ENCODE results near the gene TDO2.
"Not testable (repeated sequence)": the region's sequence is repeated elsewhere in the genome, so short reads cannot be mapped to it uniquely, and the experiment has no call there.

Gene TDO2

DNA sequence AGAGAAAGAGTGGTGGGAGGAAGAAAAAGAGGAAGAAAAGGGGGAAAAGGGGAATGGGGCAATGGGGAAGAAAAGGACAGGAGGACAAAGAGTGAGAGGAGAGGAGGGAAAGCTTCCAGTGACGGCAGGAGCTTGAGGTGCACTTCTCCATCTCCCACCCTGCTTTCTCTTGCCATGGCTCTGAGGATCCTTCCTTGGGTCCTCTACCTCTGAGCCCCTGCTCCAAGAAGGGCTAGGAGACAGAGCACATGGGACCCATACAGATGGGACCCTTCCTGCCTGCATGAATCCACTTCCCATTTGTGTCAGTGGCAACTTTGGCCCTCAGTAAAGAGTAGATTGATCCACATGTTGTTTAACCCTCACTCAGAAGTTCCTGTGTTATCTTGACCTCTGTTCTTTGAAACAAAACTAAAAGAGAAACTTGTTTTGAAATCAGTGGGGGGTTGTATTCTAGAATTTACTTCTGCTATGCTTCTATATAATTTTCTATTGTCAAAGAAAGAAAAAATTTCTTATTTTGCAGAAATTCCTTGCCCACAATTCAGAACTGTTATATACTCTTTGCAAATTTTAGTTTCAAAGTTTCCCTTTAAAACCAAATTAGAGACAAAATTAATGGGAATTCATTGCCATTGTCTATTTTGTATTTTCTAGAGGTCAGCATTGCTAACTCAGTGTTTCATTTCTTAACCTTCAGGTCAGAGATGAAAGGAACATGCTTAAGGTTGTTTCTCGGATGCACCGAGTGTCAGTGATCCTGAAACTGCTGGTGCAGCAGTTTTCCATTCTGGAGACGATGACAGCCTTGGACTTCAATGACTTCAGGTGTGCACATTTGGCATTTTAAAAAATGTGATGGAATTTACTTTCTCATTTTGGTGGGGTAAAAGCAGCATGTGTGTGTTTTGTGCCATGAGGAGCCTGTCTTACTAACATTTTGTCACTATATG, 5.0 kb downstream of the TDO2 start:
- DNase-seq, result no peak

DNA sequence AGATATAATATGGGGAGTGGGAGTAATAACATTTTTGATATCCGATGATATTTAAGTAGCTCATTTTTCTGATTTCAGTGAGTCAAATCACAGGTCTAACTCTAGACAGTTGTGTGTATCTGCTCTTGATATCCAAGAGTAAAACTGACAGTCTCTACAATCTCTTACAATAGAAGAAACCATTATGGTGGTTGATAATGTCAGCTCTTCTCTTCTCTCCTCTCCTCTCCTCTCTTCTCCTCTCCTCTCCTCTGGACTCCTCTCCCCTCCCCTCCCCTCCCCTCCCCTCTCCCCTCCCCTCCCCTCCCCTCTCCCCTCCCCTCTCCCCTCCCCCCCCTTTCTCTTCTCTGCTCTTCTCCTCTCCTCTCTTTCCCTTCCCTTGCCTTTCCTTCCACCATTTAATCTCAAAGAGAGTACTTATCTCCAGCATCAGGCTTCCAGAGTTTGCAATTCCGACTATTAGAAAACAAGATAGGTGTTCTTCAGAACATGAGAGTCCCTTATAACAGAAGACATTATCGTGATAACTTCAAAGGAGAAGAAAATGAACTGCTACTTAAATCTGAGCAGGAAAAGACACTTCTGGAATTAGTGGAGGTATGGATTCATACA, 6.2 kb downstream of the TDO2 start:
- no peak for DNase-seq

DNA sequence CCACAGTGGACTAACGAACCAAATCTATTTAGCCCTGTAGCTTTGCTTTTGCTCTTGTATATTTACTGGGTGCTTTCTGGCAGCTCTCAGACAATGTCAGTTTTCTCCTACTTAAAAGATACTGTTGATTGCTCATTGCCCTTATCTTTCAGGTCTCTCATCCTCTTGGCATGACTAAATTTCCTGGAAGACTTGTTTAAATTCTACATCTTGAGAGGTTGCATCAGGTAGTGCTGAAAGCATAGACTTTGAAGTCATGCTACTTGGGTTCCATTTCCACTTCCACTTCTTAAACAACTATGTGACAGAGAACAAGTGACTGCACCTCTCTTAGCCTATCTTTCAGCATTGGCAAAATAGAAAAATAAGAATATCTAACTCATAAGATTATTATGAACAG, 8.4 kb downstream of the TDO2 start:
- DNase-seq, result no peak

DNA sequence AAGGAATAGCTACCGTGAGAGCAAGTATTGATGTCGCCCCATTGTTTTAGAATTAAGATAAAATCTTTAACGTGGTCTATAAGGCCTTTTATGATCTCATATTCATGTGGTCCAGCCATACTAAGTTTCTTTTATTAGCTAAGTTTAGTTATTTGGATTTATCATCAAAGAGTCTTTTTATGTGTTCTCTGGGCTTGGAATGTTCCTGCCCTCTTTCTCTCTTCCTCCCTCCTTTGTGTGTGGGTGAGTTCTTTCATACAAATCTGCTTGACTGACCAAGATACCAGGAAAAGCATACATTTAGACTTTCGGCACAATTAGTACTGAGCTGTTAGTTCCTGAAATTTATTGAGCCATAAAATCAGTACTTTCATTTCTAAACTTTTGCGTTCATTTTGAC, 11.3 kb downstream of the TDO2 start:
- no peak for DNase-seq

DNA sequence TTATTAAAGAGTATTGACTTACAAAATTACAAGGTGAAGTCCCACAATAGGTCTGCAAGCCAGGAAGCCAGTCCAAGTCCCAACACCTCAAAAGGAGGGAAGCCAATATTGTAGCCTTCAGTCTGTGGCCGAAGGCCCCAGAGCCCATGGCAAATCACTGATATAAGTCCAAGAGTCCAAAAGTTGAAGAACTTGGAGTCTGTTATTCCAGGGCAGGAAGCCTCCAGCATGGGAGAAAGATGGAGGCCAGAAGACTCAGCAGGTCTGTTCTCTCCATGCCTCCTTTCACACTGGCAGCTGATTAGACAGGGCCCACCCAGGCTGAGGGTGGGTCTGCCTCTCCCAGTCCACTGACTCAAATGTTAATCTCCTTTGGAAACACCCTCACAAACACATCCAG, 18.1 kb downstream of the TDO2 start:
- no peak for DNase-seq

DNA sequence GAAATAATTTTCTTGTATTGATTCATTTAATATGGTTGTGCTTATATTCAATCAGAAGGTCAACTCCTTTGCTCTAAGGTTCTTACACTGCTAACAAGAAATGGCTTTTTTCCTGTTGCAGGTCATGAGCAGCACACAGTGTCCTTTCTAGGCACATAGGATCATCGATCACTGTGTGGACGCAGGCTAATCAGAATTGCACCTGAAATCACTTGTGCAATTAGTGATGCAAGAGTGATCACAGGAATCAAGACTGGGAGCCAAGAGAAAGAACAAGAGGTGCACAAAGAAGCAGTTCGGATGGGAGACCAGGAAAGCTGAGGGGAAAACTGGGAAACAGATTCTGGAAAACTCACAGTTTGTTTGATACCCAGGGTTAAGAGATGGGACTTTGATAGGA, 21.1 kb downstream of the TDO2 start:
- no peak for DNase-seq

DNA sequence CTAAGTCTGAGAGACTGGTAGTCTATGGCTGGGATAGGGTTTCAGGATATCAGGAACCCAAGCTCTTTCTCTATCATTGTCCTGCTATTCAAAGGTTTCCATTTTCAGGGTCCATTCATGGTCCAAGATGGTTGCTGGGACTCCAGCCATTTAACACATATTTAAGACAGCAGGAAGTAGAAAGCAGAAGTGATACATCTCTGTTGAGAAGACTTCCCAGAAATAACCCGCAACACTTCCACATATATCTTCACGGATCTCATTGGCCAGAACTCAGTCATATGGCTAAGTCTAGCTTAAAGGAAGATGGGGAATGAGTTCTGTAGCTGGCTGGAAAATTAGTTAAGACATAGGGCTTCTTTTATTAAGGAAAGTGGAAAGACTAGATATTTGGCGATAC, 26.3 kb downstream of the TDO2 start:
- DNase-seq, result no peak

DNA sequence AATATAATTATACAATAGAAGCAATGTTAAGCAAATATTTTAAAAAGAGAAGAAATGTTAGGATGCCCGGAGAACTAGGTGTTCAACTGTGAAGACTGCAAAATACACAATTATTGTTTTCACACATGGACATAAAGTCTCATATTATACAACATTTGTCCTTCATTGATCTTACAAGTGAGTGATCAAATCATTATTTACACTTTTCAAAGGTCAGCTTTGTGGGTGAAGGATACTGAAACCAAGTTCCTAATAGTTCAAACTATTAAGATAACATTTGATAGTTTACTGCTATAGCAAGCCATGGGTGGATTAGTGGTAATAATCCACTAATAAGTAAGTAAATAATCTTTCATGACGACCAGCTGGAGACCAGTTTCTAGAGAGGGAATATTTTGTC, 26.8 kb downstream of the TDO2 start:
- no peak for DNase-seq

DNA sequence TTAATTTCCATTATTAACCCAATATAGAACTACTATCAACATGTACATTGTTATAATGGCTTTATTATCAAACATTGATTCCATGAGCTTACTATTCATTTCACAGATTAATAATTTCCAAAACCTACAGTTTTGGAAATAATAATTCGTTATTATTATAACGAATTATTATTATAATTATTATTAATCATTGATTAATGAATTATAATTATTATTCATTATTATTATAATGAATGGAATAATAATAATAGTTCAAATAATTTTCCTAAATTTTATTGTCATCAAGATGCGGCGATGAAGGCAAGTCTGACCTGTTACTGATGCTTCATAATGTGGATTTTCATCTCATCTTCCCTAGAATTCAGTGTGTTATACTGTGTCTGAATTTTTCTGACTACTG, 28.1 kb downstream of the TDO2 start:
- no peak for DNase-seq

DNA sequence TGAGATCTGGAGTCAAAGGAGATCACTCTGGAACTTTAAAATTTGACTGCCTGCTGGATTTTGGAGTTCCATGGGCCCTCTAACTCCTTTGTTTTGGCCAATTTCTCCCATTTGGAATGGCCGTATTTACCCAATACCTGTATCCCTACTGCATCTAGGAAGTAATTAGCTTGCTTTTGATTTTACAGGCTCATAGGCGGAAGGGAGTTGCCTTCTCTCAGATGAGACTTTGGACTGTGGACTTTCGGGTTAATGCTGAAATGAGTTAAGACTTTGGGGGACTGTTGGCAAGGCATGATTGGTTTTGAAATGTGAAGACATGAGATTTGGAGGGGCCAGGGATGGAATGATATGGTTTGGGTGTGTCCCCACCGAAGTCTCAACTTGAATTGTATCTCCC, 31.1 kb downstream of the TDO2 start:
- not testable (repeated sequence) for DNase-seq

DNA sequence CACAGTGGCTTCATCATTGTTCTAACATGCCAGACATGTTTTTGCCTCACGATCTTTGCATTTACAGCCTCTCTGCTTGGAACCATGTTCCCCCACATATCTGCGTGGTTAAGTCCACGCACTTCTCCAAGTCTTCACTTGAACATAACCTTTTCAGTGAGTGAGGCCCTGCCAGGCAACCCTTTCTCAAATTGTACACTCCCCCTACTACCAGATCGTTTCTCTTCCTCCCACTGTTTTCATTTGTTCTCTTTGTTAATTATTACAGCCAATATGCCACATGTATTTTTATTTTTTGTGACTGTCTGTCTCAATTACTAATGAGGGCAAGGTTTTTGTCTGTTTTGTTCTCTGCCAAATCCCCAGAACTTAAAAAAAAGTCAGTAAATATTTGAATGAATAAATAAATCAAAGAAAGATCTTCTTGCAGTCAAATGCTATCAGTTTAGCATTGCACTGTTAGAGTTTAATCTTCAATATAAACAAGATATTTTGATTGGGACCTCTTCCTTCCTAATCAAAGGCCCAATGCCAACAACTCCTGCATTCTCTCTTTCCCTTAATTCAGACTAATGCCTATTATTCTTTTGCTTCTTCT, 32.0 kb downstream of the TDO2 start:
- DNase-seq, result no peak

DNA sequence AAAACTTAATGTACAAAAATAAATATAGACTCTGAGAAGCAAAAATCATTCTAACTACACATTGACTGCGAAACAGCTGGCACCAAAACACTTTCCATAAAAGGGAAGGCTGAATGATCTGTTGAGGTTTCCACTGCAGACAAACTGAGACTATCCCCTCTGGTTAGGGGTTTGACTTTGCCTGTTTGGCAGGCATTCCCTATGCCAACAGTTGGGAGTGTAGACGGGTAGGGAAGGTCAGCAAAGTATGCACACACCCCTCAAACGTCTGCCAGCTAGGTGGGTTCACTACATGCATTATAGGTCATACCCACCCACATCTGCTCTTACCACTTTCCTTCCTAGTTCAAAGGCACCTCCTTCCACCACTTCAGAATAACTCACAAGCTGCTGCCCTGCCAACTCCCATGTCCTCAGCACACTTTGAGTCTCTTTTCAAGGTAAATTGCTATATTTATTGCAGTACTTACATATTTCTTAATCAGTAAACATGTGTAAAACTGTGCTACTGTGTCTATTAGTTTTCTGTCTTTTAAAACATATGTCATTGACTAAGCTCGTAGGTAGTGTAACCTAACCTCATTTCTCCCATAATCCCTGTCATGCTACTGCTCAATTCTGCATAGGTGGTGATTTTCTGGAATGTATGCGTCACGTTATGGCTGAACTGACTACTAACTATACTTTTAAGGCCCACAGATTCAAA, 37.7 kb downstream of the TDO2 start:
- DNase-seq, result no peak

DNA sequence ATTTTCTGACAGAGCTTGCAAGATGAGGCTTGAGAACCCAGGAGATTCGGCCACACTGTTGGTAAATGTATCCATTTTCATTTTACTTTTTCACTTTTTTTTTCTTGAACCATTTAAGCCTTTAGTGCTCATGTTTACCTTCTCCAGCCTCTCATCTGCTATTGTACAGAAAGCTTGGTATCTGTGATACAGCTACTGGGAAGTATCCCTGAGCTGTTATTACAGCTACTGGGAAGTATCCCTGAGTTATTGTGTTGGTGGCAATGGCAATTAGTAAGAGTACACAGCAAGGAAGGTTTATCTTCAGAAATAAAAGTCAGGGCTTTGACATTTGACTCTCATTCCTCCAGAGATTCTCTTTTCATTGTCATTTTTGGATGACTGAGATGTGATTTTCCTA, 38.3 kb downstream of the TDO2 start:
- DNase-seq, result no peak

DNA sequence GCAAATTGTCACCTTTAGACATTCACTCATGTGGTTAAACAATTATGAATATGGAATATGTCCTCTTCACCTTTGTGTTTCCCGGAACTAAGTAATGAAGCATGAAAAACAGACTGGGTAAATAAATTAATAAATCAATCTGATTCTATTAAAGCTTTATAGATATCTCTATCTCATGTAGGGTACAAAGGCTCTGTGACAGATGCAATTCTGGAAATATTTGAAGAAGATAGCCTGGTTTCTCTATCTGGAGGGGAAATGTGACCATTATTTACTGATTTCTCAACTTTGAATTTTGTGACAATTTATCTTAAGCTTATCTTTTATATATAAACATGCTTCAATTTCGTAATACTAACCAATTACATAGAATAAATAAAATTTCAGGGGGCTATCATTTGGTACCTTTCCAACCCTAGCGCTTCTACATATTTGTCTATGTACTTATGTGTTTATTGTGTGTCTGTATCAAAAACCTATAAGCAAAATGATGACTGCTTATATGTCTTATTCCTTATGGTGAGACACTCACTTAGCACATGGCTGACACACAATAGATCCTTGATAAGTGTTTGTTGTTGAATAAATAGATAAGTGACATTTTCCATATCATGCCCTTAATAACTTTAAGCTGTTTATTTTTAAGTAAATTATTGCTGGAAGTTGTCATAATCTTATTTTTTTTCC, 40.3 kb downstream of the TDO2 start:
- DNase-seq, result no peak

DNA sequence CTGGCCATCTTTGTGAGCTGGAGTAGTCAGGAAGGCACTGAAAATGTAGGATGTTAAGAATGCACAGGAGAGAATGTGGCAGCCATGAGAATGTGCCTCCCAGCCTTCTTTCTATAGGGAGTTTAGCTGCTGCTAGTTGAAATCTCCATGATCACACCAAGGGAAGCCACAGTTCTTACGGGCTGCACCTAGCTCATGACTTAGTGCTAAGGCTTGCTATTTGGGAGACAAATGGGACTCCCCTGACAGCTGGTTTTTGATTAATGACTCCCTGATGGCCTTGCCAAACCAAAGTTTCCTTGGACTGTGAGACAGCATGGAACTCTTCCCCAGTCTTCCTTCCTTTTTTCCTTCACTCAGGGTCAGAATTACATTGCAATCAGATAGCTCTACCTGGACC, 41.0 kb downstream of the TDO2 start:
- DNase-seq, result no peak

DNA sequence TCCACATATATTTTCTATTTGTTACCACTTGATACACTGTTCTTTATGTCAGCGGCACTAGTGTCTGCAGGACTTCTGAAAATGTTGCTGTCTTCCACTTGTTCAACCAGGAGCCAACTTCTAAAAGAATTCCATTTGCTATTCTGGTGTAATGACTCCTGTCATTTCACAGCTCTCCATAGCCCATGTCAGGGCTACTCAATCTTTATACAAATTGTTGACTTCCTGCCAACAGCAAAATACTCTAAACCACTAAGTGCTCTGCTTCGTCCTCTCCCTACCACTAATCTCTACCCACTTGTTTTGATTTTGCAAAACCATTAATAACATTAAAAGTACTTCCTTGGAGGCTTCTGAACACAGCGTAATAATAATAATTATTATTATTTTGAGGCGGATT, 43.0 kb downstream of the TDO2 start:
- DNase-seq, result no peak

DNA sequence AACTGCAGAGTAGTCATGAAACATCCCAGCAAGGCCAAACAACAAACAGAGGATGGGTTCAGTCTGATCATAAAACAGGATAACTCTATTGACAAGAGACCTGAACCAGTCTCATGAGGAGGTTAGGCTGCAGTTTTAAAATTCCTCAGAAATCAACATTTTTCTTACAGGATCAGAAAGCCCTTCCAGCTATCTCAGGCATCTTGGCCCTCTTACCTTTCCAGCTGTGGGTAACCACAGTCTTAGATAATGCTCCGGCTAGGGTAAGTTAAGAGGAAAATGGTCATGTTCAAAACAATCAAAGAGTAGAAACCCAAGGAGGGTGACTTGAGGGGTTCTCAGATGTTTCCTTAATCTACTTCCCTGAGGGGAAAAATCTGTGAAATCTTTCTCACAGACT, 45.0 kb downstream of the TDO2 start:
- no peak for DNase-seq

DNA sequence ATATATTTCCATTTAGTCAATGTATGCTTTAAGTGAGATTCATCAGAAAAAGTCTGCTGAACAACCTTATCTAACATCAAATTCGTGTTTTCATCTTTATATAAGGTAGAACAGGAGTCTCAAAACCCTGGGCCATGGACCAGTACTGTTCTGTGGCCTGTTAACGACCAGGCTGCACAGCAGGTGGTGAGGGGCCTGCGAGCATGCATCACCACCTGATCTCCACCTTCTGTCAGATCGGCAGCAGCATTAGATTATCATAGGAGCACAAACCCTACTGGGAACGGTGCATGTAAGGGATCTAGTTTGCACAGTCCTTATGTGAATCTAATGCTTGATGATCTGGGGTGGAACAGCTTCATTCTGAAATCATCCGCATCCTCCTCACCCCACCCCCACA, 47.0 kb downstream of the TDO2 start:
- DNase-seq, result no peak

DNA sequence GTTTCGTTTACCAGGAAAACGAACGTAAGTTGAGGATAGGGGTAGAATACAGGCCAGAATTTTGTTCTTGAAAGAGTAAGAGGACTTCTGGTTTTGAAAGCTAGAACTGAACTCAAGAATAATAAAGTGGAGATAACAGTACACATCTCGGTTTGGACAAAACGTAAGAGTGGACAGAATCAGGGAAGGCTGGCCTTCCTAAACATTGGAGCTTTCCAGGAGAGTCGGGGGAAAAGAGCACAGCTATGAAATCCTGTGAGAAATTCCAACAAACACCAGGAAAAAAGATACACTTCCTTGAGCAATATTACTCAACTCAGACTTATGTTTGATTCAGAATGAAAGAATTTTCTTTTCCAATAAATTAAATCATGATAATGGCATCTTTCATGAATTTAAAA, 49.0 kb downstream of the TDO2 start:
- no peak for DNase-seq

DNA sequence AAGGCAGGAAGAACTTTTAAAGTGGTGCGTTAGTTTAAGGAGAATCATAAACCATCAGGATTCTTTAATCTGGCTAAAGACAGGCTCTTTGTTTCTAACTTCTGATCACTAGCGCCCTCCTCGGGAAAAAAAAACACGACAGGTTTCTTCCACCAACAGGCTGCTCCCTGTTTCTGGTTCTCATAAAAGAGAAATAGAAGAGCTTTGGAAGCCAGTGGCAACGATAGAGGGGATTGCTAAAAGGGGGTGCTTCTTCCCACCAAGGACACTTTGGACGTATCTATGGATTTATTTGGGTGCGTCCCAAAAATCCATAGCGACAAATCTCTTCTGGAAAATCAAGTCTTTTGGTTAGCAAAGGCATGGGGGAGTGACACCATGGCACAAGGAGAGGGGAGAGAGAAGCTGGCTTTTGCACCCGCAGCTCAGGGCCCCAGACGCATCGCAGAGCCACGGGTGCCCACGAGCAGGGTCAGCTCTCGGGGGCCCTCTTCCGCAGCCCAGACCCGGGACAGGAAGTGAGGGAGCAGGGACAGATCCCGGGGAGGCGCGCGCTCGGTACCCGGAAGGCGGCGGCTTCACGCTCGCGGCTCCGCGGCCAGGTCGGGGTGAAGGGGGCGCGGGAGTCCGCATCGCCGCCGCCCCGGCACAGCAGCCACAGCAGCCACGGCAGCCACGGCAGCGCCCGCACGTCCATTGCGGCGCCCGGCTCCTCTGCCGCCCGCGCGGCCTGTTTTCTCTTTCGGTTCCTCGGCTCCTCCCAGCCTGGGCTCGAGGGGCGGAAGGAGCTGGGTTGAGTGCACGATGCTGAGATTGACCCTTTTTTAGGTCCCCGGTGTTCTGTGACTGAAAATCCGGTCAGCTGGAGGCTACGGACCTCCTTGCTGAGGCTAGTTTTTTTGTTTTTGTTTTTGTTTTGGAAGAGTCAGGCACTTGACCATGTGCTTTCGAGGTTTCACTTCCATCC, 49.9 kb downstream of the TDO2 start, which contains the start of gene CTSO:
Gene CTSO, minus strand, starts transcription at position 716 of the 967 bp plus-strand sequence. Its CDS starts 19 bp downstream, at position 697.
- DNase-seq, result peak; percentile 65

DNA sequence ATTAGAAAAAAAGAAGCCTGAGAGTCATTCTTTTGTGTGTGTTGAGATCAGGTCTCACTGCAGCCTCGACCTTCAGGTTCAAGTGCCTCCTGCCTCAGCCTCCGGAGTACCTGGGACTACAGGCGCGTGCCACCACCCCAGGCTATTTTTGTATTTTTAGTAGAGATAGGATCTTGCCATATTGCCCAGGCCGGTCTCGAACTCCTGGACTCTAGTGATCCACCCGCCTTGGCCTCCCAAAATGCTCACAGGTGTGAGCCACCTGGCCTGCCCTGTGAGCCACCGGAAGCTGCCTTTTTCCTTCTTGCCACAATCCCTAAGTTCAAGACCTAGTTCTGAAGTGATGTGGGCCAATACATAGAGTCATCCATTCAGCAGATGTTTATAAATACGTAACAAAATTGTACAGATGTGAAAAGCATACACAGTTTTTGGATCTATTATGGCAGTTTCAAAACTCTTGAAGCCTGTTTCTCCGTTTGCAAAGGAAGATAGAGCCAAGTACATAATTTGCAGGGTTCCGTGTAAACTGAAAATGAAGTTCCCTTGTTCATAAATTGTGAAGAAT, 50.7 kb downstream of the TDO2 start:
- DNase-seq, result no peak

Measured in amniotic stem cell (primary cell).